ENCODE data around the gene PILRA. TPM values are rescaled to one million over a fixed set of nuclear protein-coding genes. Genes with fewer than 3 reads are reported as not detected.

Gene PILRA
- total RNA-seq, 1 donor: 0.36 TPM

GRCh38 chr7:100426516-100426915, 53.2 kb downstream of the PILRA start:
- TF ChIP-seq CTCF (IDR thresholded peaks at IDR 0.05; ENCODE audit: extremely low read depth, low read depth, low read length): no peak
- H3K79me2 ChIP-seq (ENCODE audit: insufficient read depth, low read length): peaks cover 17% of the 10 kb centered on the region
- DNase-seq (ENCODE audit: insufficient read length, low spot score, missing footprints): no peak

GRCh38 chr7:100427762-100428198, 54.5 kb downstream of the PILRA start:
- Histone ChIP-seq H3K27ac (ENCODE audit: low read depth, low read length) (no peak overlapping the region), H3K4me2 (ENCODE audit: insufficient read depth, low read length) (peak overlapping the region; percentile 100), H3K9me3 (ENCODE audit: low read depth, low read length) (no peaks in the 10 kb centered on the region), H3K4me1 (ENCODE audit: insufficient read depth, low read length) (peaks cover 11% of the 10 kb centered on the region), H3K4me3 (ENCODE audit: insufficient read depth, low read length) (peak overlapping the region; percentile 82), H3K27me3 (ENCODE audit: insufficient read depth, low read length) (no peaks in the 10 kb centered on the region), H4K20me1 (ENCODE audit: insufficient read depth, low read length) (peaks cover 10% of the 10 kb centered on the region), H3K79me2 (ENCODE audit: insufficient read depth, low read length) (peaks cover 30% of the 10 kb centered on the region), H2AFZ (ENCODE audit: low read length) (peak overlapping the region; percentile 95), H3K36me3 (ENCODE audit: insufficient read depth, low read length) (peaks cover 11% of the 10 kb centered on the region)
- DNase-seq (ENCODE audit: insufficient read length, low spot score, missing footprints): peak; percentile 14
- TF ChIP-seq CTCF (IDR thresholded peaks at IDR 0.05; ENCODE audit: extremely low read depth, low read depth, low read length): no peak

More at GRCh38 chr7:100426516-100426915, 53.2 kb downstream of the PILRA start:
- Histone ChIP-seq H3K4me2 (ENCODE audit: insufficient read depth, low read length) (no peak overlapping the region), H3K4me1 (ENCODE audit: insufficient read depth, low read length) (peaks cover 11% of the 10 kb centered on the region), H3K27ac (ENCODE audit: low read depth, low read length) (no peak overlapping the region), H3K4me3 (ENCODE audit: insufficient read depth, low read length) (no peak overlapping the region), H3K27me3 (ENCODE audit: insufficient read depth, low read length) (no peaks in the 10 kb centered on the region), H3K36me3 (ENCODE audit: insufficient read depth, low read length) (no peaks in the 10 kb centered on the region), H2AFZ (ENCODE audit: low read length) (no peak overlapping the region), H3K9me3 (ENCODE audit: low read depth, low read length) (no peaks in the 10 kb centered on the region), H4K20me1 (ENCODE audit: insufficient read depth, low read length) (peaks cover 3% of the 10 kb centered on the region)

GRCh38 chr7:100428199-100428966, 55.1 kb downstream of the PILRA start, which contains the start of gene ZCWPW1:
Gene ZCWPW1 (minus strand): TSS chr7:100428703. CDS start chr7:100420649, 8,054 bp downstream.
- Histone ChIP-seq H4K20me1 (ENCODE audit: insufficient read depth, low read length) (peaks cover 12% of the 10 kb centered on the region), H3K79me2 (ENCODE audit: insufficient read depth, low read length) (peaks cover 36% of the 10 kb centered on the region), H3K36me3 (ENCODE audit: insufficient read depth, low read length) (peaks cover 17% of the 10 kb centered on the region), H2AFZ (ENCODE audit: low read length) (peak within 1 kb of the TSS; percentile 95), H3K4me1 (ENCODE audit: insufficient read depth, low read length) (peaks cover 11% of the 10 kb centered on the region), H3K27ac (ENCODE audit: low read depth, low read length) (peak within 1 kb of the TSS; percentile 100), H3K27me3 (ENCODE audit: insufficient read depth, low read length) (no peaks in the 10 kb centered on the region), H3K4me3 (ENCODE audit: insufficient read depth, low read length) (peak within 1 kb of the TSS; percentile 82), H3K9me3 (ENCODE audit: low read depth, low read length) (no peaks in the 10 kb centered on the region), H3K4me2 (ENCODE audit: insufficient read depth, low read length) (peak within 1 kb of the TSS; percentile 100)
- peak; percentile 99 for DNase-seq (ENCODE audit: insufficient read length, low spot score, missing footprints)
- TF ChIP-seq CTCF (IDR thresholded peaks at IDR 0.05; ENCODE audit: extremely low read depth, low read depth, low read length): no peak

GRCh38 chr7:100428967-100429636, 55.8 kb downstream of the PILRA start:
- peak overlapping the region; percentile 82 for H3K4me3 ChIP-seq (ENCODE audit: insufficient read depth, low read length)
- H3K27me3 ChIP-seq (ENCODE audit: insufficient read depth, low read length): no peaks in the 10 kb centered on the region
- peak; percentile 99 for DNase-seq (ENCODE audit: insufficient read length, low spot score, missing footprints)
- peak overlapping the region; percentile 100 for H3K27ac ChIP-seq (ENCODE audit: low read depth, low read length)
- TF ChIP-seq CTCF (IDR thresholded peaks at IDR 0.05; ENCODE audit: extremely low read depth, low read depth, low read length): no peak
- H2AFZ ChIP-seq (ENCODE audit: low read length): peak overlapping the region; percentile 95
- H3K4me2 ChIP-seq (ENCODE audit: insufficient read depth, low read length): peak overlapping the region; percentile 100
- peaks cover 12% of the 10 kb centered on the region for H4K20me1 ChIP-seq (ENCODE audit: insufficient read depth, low read length)
- no peaks in the 10 kb centered on the region for H3K9me3 ChIP-seq (ENCODE audit: low read depth, low read length)
- H3K79me2 ChIP-seq (ENCODE audit: insufficient read depth, low read length): peaks cover 43% of the 10 kb centered on the region
- peaks cover 24% of the 10 kb centered on the region for H3K36me3 ChIP-seq (ENCODE audit: insufficient read depth, low read length)
- peaks cover 11% of the 10 kb centered on the region for H3K4me1 ChIP-seq (ENCODE audit: insufficient read depth, low read length)
